Measurements from ENCODE around the gene SART3. TPM values are rescaled to one million over a fixed set of nuclear protein-coding genes. Genes with fewer than 3 reads are reported as not detected.

SART3 gene
- total and polyA plus RNA-seq, 4 donors, result 5.9 to 37.1 (median 23.5) TPM

DNA sequence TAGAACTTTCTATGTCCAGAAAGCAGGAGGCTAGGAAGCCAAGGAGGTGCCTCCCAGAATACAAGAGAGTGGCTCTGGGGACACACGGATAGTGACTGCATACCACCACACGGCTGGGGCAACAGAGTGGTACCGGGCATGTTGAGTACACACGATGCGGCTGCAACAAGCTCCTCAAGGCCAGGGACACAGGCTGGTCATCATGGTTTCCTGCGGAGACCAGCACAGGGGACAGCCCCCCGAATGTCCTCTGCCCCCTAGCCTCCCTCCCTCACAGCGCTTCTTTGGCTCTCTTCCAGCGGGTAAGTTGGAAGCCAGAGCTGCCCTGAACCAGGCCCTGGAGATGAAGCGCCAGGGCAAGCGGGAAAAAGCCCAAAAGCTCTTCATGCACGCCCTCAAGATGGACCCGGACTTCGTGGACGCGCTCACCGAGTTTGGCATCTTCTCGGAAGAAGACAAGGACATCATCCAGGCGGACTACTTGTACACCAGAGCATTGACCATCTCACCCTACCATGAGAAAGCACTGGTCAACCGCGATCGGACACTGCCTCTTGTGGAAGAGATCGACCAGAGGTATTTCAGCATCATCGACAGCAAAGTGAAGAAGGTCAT lies 42.8 kb downstream of the SART3 start:
- WGBS, result 97% methylated on average over 24 of the region's 24 CpGs
- TF ChIP-seq NR2F2 (IDR thresholded peaks at IDR 0.05) (no peak), FOXA1 (IDR thresholded peaks at IDR 0.05) (no peak), SP1 (IDR thresholded peaks at IDR 0.05) (no peak), JUND (IDR thresholded peaks at IDR 0.05) (no peak), EGR1 (IDR thresholded peaks at IDR 0.05; ENCODE audit: low read depth in 2 of 2) (no peak), HNF4A (conservative IDR thresholded peaks at IDR 0.05) (no peak), TAF1 (conservative IDR thresholded peaks at IDR 0.05) (no peak)
- TF ChIP-seq, protein P1, sequence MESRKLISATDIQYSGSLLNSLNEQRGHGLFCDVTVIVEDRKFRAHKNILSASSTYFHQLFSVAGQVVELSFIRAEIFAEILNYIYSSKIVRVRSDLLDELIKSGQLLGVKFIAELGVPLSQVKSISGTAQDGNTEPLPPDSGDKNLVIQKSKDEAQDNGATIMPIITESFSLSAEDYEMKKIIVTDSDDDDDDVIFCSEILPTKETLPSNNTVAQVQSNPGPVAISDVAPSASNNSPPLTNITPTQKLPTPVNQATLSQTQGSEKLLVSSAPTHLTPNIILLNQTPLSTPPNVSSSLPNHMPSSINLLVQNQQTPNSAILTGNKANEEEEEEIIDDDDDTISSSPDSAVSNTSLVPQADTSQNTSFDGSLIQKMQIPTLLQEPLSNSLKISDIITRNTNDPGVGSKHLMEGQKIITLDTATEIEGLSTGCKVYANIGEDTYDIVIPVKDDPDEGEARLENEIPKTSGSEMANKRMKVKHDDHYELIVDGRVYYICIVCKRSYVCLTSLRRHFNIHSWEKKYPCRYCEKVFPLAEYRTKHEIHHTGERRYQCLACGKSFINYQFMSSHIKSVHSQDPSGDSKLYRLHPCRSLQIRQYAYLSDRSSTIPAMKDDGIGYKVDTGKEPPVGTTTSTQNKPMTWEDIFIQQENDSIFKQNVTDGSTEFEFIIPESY (IDR thresholded peaks at IDR 0.05), result no peak
- peaks cover 13 to 53% (median 45%) of the 10 kb centered on the region in 4 donors for H3K36me3 ChIP-seq (ENCODE audit: control insufficient read depth in 4 of 4, insufficient read depth in 3 of 4, low read depth in 1 of 4, low read length in 3 of 4)
- no peaks in the 10 kb centered on the region for H3K27me3 ChIP-seq (ENCODE audit: control insufficient read depth in 4 of 4, insufficient read depth in 4 of 4, low read length in 3 of 4)
- H3K27ac ChIP-seq (ENCODE audit: low read depth in 1 of 2, low read length in 2 of 2), result no peak overlapping the region
- H3K9me3 ChIP-seq (ENCODE audit: control insufficient read depth in 4 of 4, low read length in 3 of 4), result no peaks in the 10 kb centered on the region
- no peak overlapping the region for H3K9ac ChIP-seq (ENCODE audit: low read depth in 1 of 2, low read length in 2 of 2)
- no peak for DNase-seq (ENCODE audit: low spot score)
- no peak overlapping the region for H3K4me3 ChIP-seq (ENCODE audit: low read depth in 1 of 3, low read length in 3 of 3)
- H3K4me1 ChIP-seq (ENCODE audit: control insufficient read depth in 4 of 4, insufficient read depth in 4 of 4, low read length in 3 of 4), result peaks cover 7 to 16% (median 10%) of the 10 kb centered on the region in 4 donors

DNA sequence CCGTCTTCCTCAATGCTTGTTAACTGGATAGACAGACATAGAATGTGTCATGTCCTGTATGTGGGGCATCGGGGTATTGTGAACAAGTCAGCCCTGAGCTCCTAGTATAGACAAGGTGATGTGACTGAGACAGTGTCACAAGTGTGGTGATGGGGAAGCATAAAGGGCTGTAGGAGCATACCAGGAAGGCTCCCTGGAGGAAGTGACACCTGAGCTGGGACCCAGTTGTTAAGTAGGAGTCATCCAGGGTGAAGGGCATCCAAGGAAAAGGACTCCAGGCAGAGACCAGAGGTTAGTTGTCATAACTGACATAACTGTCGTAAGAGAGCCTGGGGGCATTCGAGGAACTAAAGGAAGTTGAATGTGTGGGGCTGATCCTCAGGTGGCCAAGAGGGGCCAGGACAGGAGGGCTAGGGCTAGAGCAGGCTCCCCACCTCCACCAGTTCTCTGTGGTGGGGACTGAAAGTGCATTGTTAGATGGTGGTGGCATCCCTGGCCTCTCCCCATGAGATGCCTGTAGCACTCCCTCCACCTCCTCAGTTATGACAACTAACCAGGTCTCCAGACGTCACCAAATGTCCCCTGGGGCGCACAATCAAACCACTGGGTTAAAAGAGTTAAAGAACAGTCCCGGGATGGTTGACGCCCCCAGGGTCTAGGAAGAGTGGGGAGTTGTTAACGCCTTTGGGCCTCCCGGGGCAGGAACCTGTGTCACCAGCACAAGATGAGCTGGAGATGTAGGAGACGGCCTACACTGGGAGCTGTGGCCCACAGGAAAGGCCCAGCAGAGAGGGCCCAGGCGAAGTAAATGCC lies 43.5 kb downstream of the SART3 start:
- no peak for DNase-seq (ENCODE audit: low spot score)
- H3K27me3 ChIP-seq (ENCODE audit: control insufficient read depth in 4 of 4, insufficient read depth in 4 of 4, low read length in 3 of 4), result no peaks in the 10 kb centered on the region
- no peak overlapping the region for H3K27ac ChIP-seq (ENCODE audit: low read depth in 1 of 2, low read length in 2 of 2)
- peaks cover 12 to 46% (median 38%) of the 10 kb centered on the region in 4 donors for H3K36me3 ChIP-seq (ENCODE audit: control insufficient read depth in 4 of 4, insufficient read depth in 3 of 4, low read depth in 1 of 4, low read length in 3 of 4)
- H3K4me3 ChIP-seq (ENCODE audit: low read depth in 1 of 3, low read length in 3 of 3), result no peak overlapping the region
- H3K9ac ChIP-seq (ENCODE audit: low read depth in 1 of 2, low read length in 2 of 2), result no peak overlapping the region
- TF ChIP-seq RXRA (IDR thresholded peaks at IDR 0.05) (no peak), RAD21 (IDR thresholded peaks at IDR 0.05) (no peak), YY1 (IDR thresholded peaks at IDR 0.05) (no peak), HNF4G (IDR thresholded peaks at IDR 0.05) (no peak), SP1 (IDR thresholded peaks at IDR 0.05) (no peak), JUND (IDR thresholded peaks at IDR 0.05) (no peak), HNF4A (conservative IDR thresholded peaks at IDR 0.05) (no peak), FOXA1 (IDR thresholded peaks at IDR 0.05) (no peak), TAF1 (conservative IDR thresholded peaks at IDR 0.05) (no peak), GABPA (IDR thresholded peaks at IDR 0.05 in 1 of 2, conservative IDR thresholded peaks at IDR 0.05 in 1 of 2) (no peak), NR2F2 (IDR thresholded peaks at IDR 0.05) (no peak), EGR1 (IDR thresholded peaks at IDR 0.05; ENCODE audit: low read depth in 2 of 2) (no peak), FOXA2 (IDR thresholded peaks at IDR 0.05) (no peak)
- TF ChIP-seq, protein P2, sequence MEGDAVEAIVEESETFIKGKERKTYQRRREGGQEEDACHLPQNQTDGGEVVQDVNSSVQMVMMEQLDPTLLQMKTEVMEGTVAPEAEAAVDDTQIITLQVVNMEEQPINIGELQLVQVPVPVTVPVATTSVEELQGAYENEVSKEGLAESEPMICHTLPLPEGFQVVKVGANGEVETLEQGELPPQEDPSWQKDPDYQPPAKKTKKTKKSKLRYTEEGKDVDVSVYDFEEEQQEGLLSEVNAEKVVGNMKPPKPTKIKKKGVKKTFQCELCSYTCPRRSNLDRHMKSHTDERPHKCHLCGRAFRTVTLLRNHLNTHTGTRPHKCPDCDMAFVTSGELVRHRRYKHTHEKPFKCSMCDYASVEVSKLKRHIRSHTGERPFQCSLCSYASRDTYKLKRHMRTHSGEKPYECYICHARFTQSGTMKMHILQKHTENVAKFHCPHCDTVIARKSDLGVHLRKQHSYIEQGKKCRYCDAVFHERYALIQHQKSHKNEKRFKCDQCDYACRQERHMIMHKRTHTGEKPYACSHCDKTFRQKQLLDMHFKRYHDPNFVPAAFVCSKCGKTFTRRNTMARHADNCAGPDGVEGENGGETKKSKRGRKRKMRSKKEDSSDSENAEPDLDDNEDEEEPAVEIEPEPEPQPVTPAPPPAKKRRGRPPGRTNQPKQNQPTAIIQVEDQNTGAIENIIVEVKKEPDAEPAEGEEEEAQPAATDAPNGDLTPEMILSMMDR (IDR thresholded peaks at IDR 0.05; ENCODE audit: low read depth, low read length, missing input control), result no peak
- TF ChIP-seq, protein P1 (IDR thresholded peaks at IDR 0.05), result no peak
- TF ChIP-seq, protein P3, sequence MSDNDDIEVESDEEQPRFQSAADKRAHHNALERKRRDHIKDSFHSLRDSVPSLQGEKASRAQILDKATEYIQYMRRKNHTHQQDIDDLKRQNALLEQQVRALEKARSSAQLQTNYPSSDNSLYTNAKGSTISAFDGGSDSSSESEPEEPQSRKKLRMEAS (IDR thresholded peaks at IDR 0.05), result no peak
- TF ChIP-seq, protein P4, sequence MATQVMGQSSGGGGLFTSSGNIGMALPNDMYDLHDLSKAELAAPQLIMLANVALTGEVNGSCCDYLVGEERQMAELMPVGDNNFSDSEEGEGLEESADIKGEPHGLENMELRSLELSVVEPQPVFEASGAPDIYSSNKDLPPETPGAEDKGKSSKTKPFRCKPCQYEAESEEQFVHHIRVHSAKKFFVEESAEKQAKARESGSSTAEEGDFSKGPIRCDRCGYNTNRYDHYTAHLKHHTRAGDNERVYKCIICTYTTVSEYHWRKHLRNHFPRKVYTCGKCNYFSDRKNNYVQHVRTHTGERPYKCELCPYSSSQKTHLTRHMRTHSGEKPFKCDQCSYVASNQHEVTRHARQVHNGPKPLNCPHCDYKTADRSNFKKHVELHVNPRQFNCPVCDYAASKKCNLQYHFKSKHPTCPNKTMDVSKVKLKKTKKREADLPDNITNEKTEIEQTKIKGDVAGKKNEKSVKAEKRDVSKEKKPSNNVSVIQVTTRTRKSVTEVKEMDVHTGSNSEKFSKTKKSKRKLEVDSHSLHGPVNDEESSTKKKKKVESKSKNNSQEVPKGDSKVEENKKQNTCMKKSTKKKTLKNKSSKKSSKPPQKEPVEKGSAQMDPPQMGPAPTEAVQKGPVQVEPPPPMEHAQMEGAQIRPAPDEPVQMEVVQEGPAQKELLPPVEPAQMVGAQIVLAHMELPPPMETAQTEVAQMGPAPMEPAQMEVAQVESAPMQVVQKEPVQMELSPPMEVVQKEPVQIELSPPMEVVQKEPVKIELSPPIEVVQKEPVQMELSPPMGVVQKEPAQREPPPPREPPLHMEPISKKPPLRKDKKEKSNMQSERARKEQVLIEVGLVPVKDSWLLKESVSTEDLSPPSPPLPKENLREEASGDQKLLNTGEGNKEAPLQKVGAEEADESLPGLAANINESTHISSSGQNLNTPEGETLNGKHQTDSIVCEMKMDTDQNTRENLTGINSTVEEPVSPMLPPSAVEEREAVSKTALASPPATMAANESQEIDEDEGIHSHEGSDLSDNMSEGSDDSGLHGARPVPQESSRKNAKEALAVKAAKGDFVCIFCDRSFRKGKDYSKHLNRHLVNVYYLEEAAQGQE (IDR thresholded peaks at IDR 0.05), result no peak
- TF ChIP-seq, protein P5, sequence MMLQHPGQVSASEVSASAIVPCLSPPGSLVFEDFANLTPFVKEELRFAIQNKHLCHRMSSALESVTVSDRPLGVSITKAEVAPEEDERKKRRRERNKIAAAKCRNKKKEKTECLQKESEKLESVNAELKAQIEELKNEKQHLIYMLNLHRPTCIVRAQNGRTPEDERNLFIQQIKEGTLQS (IDR thresholded peaks at IDR 0.05), result no peak
- peaks cover 7 to 16% (median 10%) of the 10 kb centered on the region in 4 donors for H3K4me1 ChIP-seq (ENCODE audit: control insufficient read depth in 4 of 4, insufficient read depth in 4 of 4, low read length in 3 of 4)
- H3K9me3 ChIP-seq (ENCODE audit: control insufficient read depth in 4 of 4, low read length in 3 of 4), result no peaks in the 10 kb centered on the region
- 92% methylated on average over 12 of the region's 12 CpGs for WGBS

All from liver (tissue), 9 donors.